B cell (primary cell): ENCODE results near the gene ADGRD1. TPM values are rescaled to one million over a fixed set of nuclear protein-coding genes. Genes with fewer than 3 reads are reported as not detected.

Experiments used
- ATAC-seq: fragments of 200-7000 bp; cut with Tn5 transposase; one replicate; pipeline ENCODE4 v1.10.0; 2021; ENCODE audit warnings: low read depth, mild to moderate bottlenecking, moderate number of reproducible peaks, moderate library complexity
- CTCF ChIA-PET: fragments of 350-600 bp; sonication (Branson Sonifier 250); formaldehyde crosslinking; loops from one replicate; lab custom pipeline; 2021; ENCODE audit warnings: antibody characterized with exemption, inconsistent platforms; lab: Charles Lee
- POLR2A ChIA-PET: fragments of 350-600 bp; sonication (Branson Sonifier 250); formaldehyde crosslinking; loops from one replicate; lab custom pipeline; 2021; ENCODE audit warnings: antibody characterized with exemption; lab: Charles Lee
- DNase-seq: peaks from one replicate; pipeline ENCODE4 v3.0.0; 2013
- H2AFZ ChIP-seq: 2 replicates; pipeline ENCODE4 v1.6.1; 2012; ENCODE audit warnings: mild to moderate bottlenecking, low read depth, low read length; ENCODE audit not compliant: insufficient read depth, poor library complexity, severe bottlenecking
- H3K27ac ChIP-seq, 2 donors: 1 replicate in 1 of 2; 2 replicates in 1 of 2; pipeline ENCODE4 v1.5.1; 2012 to 2013; ENCODE audit warnings: low read length in 2 of 2, mild to moderate bottlenecking in 2 of 2, moderate library complexity in 1 of 2
- H3K27me3 ChIP-seq, 4 experiments: fragments of 200-600 bp in 1 of 4; sonication (generic) in 1 of 4; replicated peaks in 1 of 4; 1 replicate in 2 of 4; 2 replicates in 2 of 4; pipeline versions ENCODE4 v1.6.1 to v1.7.0; 2013 to 2016; ENCODE audit warnings: low read length in 3 of 4, mild to moderate bottlenecking in 2 of 4, mixed read lengths in 1 of 4, moderate library complexity in 1 of 4; ENCODE audit not compliant: insufficient read depth in 4 of 4, control insufficient read depth in 3 of 4; ENCODE audit errors: control extremely low read depth in 1 of 4
- H3K36me3 ChIP-seq, 2 experiments: replicated peaks in 1 of 2; 1 replicate in 1 of 2; 2 replicates in 1 of 2; pipeline versions ENCODE4 v1.6.1 to v1.7.1; 2013; ENCODE audit warnings: low read length in 1 of 2; ENCODE audit not compliant: insufficient read depth in 2 of 2, control insufficient read depth in 1 of 2; ENCODE audit errors: control extremely low read depth in 1 of 2, extremely low read depth in 1 of 2
- H3K4me1 ChIP-seq, 2 donors: fragments of 200-600 bp in 1 of 2; sonication (generic) in 1 of 2; 1 replicate in 1 of 2; 2 replicates in 1 of 2; pipeline versions ENCODE4 v1.5.1 to v1.6.1; 2013 to 2017; ENCODE audit warnings: low read length in 2 of 2; ENCODE audit not compliant: control insufficient read depth in 2 of 2, insufficient read depth in 2 of 2
- H3K4me2 ChIP-seq: replicated peaks from 2 replicates; pipeline ENCODE3; 2012; ENCODE audit warnings: mild to moderate bottlenecking, low read depth, low read length; ENCODE audit not compliant: poor library complexity, severe bottlenecking
- H3K4me3 ChIP-seq, 5 experiments: fragments of 200-600 bp in 1 of 5; sonication (generic) in 1 of 5; 1 replicate in 3 of 5; 2 replicates in 2 of 5; pipeline versions ENCODE4 v1.5.1 to v1.7.0; 2011 to 2016; ENCODE audit warnings: low read length in 4 of 5, mild to moderate bottlenecking in 4 of 5, low read depth in 2 of 5, control low read depth in 1 of 5, moderate library complexity in 1 of 5; ENCODE audit not compliant: insufficient read depth in 1 of 5; ENCODE audit errors: control extremely low read depth in 1 of 5, extremely low read depth in 1 of 5
- H3K79me2 ChIP-seq: fragments of 200-600 bp; sonication (generic); one replicate; pipeline ENCODE4 v1.6.0; 2016; ENCODE audit warnings: low read length; ENCODE audit not compliant: control insufficient read depth, insufficient read depth
- H3K9ac ChIP-seq: fragments of 200-600 bp; sonication (generic); 2 replicates; pipeline ENCODE4 v1.6.1; 2017; ENCODE audit warnings: mild to moderate bottlenecking, low read length, moderate library complexity
- H3K9me3 ChIP-seq, 3 donors: one replicate each; pipeline versions ENCODE4 v1.6.1 to v1.7.1; 2013; ENCODE audit warnings: low read length in 2 of 3; ENCODE audit not compliant: control insufficient read depth in 2 of 3, insufficient read depth in 1 of 3; ENCODE audit errors: control extremely low read depth in 1 of 3
- H4K20me1 ChIP-seq: 2 replicates; pipeline ENCODE4 v1.6.0; 2012; ENCODE audit warnings: mild to moderate bottlenecking, low read length; ENCODE audit not compliant: insufficient read depth, control insufficient read depth, poor library complexity, severe bottlenecking
- H3K27ac Mint-ChIP-seq: one replicate; pipeline ENCODE4 v1.8.0; 2021; ENCODE audit warnings: mixed read lengths
- H3K27me3 Mint-ChIP-seq: one replicate; pipeline ENCODE4 v1.8.0; 2021; ENCODE audit warnings: mixed read lengths
- H3K4me1 Mint-ChIP-seq: one replicate; pipeline ENCODE4 v1.8.0; 2021; ENCODE audit warnings: mixed read lengths
- H3K4me3 Mint-ChIP-seq: one replicate; pipeline ENCODE4 v1.8.0; 2021; ENCODE audit warnings: mixed read lengths
- H3K9me3 Mint-ChIP-seq: one replicate; pipeline ENCODE4 v1.8.0; 2022; ENCODE audit warnings: mixed read lengths; ENCODE audit not compliant: insufficient read depth
- CTCF ChIP-seq: fragments of 200-600 bp; IDR thresholded peaks from one replicate; pipeline ENCODE4 v1.8.0; 2022; ENCODE audit warnings: antibody characterized with exemption, mild to moderate bottlenecking
- EZH2 ChIP-seq: IDR thresholded peaks from 2 replicates; pipeline ENCODE4 v1.6.1; 2012; ENCODE audit warnings: borderline replicate concordance, low read depth, mild to moderate bottlenecking, moderate library complexity, low read length; ENCODE audit not compliant: insufficient read depth, poor library complexity, severe bottlenecking
- WGBS: methylation state at CpG from one replicate; pipeline ENCODE4 v1.1.5; 2013; ENCODE audit warnings: missing lambda C conversion rate; ENCODE audit not compliant: insufficient coverage; 5-methylcytosine and 5-hydroxymethylcytosine counted together
- intact Hi-C: fragments of 100-400 bp; cut with micrococcal nuclease; formaldehyde crosslinking; loops from one replicate; pipeline ENCODE4 v1.10.0; 2022
- polyA plus RNA-seq: library from polyadenylated mRNA; depleted of rRNA; stranded (reverse); fragments of >200 nt; gene quantifications from 2 replicates; pipeline ENCODE4 v1.2.3, GENCODE V29; 2012
- total RNA-seq, 2 donors: library from RNA; stranded (reverse); fragments of 120-200 nt in 1 of 2; gene quantifications; 1 replicate in 1 of 2; 2 replicates in 1 of 2; pipeline versions ENCODE4 v1.2.3 to v1.2.4, GENCODE V29; 2013 to 2022

ADGRD1 gene
- total and polyA plus RNA-seq, 2 donors (not counting 1 experiment from before 2014, with no cell fraction given): 1.1 to 2.2 TPM

DNA sequence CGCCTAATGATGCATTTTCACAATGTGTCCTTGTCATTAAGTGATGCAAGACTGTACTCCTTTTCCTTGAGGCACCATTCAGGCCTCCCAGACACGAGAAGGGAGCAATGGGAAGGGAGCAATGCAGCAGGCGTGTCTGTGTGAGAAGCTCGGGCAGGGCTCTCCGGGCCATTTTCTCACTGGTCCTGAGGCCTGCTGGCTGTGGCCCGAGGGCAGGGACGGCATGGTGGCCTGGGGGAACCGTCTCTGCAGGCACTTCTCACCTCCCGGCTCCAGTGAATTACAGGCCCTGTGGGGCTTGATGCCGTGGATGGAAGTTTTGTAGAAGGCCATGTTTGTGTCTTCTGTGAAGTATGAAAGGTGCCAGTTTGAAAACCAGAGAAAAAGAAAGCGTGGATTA is 71.0 kb downstream of the ADGRD1 start:
- CTCF ChIA-PET: no interaction called here

GRCh38 chr12:131025234-131025633 is 71.5 kb downstream of the ADGRD1 start:
- no peak overlapping the region for H3K4me2 ChIP-seq
- WGBS: 69% methylated on average over 7 of the region's 11 CpGs
- no peaks in the 10 kb centered on the region for H3K79me2 ChIP-seq
- POLR2A ChIA-PET: no interaction called here
- intact Hi-C loops: no loop called here
- no peak for ATAC-seq
- H3K27me3 ChIP-seq: no peaks in the 10 kb centered on the region
- TF ChIP-seq CTCF (no peak), EZH2 (no peak)
- H3K9me3 ChIP-seq: no peaks in the 10 kb centered on the region
- no peak overlapping the region for H3K27ac ChIP-seq
- H4K20me1 ChIP-seq: no peaks in the 10 kb centered on the region
- Mint-ChIP-seq H3K27me3 (peaks cover 3% of the 10 kb centered on the region), H3K9me3 (no peaks in the 10 kb centered on the region), H3K4me1 (no peaks in the 10 kb centered on the region), H3K27ac (no peak overlapping the region), H3K4me3 (no peak overlapping the region)
- H3K4me1 ChIP-seq: no peaks in the 10 kb centered on the region
- CTCF ChIA-PET: no interaction called here
- no peak for DNase-seq
- no peaks in the 10 kb centered on the region for H3K36me3 ChIP-seq
- no peak overlapping the region for H3K9ac ChIP-seq
- no peak overlapping the region for H2AFZ ChIP-seq
- no peak overlapping the region for H3K4me3 ChIP-seq

More for the DNA sequence above, 71.0 kb downstream of the ADGRD1 start:
- DNase-seq (no peak), ATAC-seq (no peak)
- Histone ChIP-seq H3K36me3 (no peaks in the 10 kb centered on the region), H3K4me1 (no peaks in the 10 kb centered on the region), H2AFZ (no peak overlapping the region), H3K4me2 (no peak overlapping the region), H3K9me3 (no peaks in the 10 kb centered on the region), H3K9ac (no peak overlapping the region), H3K27ac (no peak overlapping the region), H3K79me2 (no peaks in the 10 kb centered on the region), H3K27me3 (no peaks in the 10 kb centered on the region), H3K4me3 (no peak overlapping the region), H4K20me1 (no peaks in the 10 kb centered on the region)
- Mint-ChIP-seq H3K9me3 (no peaks in the 10 kb centered on the region), H3K27ac (no peak overlapping the region), H3K27me3 (peaks cover 3% of the 10 kb centered on the region), H3K4me1 (no peaks in the 10 kb centered on the region), H3K4me3 (no peak overlapping the region)
- POLR2A ChIA-PET: no interaction called here
- intact Hi-C loops: no loop called here
- TF ChIP-seq CTCF: no peak
- TF ChIP-seq EZH2: no peak
- 86% methylated on average over 11 of the region's 11 CpGs for WGBS
